Measurements from ENCODE around the gene TMPRSS5.
"Not testable (repeated sequence)": the region's sequence is repeated elsewhere in the genome, so short reads cannot be mapped to it uniquely, and the experiment has no call there.

Gene TMPRSS5

DNA sequence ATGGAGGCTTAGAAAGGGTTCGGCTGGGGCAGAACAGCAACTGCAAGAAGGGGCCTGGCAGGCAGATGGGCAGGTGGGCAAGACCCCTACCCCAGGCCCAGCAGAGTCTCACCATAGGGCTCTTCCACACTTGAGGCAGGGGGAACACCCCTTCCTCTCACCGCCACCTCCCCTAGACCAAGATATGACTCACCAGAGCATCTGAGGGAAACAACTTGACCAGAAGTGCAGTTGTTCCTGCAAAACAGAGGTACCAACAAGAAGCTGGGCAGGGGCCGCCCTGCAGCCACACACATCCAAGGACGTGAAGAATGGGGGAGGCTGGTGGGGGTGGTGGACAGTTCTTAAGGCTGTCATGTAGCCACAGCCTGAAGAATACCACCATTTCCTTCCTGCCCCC, 10.9 kb downstream of the TMPRSS5 start:
- no peak for DNase-seq

GRCh38 chr11:113694390-113694789, 11.7 kb downstream of the TMPRSS5 start:
- no peak for DNase-seq

DNA sequence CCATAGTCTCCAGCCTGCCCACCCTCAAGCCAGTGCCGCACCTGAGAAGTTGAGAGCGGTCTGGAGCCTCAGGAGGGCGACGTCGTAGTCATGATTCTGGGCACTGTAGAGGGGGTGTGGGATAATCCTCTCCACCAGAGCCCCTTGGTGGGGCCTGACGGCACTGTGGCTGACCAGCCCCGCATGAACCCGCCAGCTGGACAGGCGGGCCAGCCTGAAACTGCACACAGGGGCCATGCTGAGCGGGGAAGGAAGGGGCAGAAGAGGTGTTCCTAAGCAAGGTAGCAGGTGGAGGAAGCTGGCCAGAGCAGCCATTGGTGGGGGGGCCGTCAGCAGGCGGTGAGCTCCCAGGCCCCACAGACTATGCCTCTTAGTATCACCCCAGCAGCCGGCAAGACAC, 13.1 kb downstream of the TMPRSS5 start:
- no peak for DNase-seq

GRCh38 chr11:113690619-113691569, 15.2 kb downstream of the TMPRSS5 start:
- no peak for DNase-seq

DNA sequence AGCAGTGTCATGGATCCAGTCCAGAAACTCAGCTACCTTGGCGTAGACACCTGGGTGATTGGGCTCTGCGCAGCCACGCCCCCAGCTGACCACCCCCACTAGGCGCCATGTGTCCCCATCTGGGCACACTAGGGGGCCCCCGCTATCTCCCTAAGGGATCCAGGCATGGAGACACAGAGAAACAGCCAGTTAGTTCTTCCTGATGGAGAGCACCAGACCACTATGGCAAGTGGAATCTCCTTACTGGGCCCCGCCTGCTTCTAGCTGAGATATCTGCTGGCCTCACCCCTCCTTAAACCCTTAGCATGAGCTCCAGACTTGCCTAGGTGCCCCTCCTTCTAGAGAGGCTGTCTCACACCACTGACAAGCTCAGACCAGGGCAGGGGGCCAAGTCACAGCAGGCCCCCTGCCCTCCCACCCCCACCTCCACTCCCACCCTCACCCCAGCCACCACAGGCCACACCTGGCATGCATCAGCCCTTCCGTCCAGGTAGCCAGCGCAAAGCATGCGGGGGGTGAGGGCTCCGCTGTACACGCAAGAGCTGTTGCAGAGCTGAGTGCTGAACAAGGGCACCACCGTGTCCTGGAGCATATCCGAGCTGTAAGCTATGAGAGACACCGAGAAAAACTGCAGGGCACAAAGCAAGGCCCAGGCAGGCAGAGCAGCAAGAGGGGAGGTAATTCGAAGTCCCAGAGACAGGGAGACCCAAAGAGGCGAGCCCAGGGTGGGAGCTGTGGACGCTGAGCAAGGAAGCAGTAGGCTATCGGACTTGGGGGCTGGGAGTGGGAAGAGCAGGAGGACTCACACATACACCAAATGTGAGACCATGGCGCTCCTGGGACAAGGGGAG, 16.1 kb downstream of the TMPRSS5 start:
- DNase-seq, result no peak

DNA sequence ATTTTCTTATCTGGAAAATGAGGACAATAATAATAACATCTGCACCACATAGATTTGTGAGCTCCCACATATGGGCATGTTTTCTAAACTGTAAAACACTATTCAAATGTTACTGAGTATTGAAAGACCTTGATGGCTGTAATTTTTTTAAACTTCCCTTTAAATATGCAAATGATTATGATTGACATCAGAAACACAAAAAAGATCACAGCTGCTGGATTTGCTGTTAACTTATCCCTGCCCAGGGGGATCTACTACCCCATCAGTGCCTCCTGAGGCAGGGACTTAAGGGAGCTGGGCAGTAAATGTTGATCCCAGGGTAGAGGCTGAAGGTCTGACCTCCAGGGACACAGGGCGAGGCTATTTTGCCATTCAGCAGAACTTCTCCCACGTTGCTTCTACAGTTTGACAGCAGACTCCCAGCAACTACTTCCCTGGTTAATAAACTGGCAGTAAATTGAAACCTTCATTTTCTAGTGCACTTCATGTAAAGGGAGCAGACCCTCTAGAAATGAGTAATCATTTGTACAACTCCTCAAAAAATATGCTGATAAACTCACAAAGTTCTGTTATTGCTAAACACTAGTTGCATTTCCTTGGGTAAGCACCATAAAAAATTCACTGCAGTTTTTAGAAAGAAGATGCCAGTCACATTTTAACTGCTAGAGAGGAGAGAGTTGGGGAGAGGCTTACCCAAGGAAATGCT, 20.3 kb downstream of the TMPRSS5 start:
- no peak for DNase-seq

- DNase-seq, result no peak
Measured at GRCh38 chr11:113684496-113684895, 21.6 kb downstream of the TMPRSS5 start.

DNA sequence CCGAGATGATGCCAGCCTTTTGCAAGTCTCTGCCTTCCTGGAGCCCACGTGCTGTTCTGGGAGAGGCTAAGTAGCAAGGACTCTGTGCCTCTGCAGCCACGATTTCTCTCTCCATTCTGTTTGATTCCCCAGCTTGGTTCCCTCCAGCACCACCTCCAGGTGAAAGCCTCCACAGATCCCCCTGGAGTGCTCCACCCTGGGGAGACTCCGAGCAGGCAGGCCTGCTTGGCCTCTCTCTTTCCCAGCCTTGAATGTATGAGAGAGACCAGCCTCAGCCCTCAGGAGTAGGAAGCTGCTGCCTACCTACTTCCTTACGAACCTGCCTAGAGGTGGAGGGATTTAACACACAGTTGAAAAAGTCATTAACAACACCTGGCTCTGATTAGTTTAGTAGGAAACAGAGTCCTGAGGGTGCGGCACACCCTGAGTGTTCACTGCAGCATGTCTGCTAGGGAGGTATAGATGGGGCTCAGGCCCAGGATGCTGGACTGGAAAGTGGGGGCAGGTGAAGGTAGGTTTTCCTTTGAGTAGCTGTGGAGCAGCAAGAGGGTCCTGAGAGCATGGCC, 22.5 kb downstream of the TMPRSS5 start:
- DNase-seq, result no peak

DNA sequence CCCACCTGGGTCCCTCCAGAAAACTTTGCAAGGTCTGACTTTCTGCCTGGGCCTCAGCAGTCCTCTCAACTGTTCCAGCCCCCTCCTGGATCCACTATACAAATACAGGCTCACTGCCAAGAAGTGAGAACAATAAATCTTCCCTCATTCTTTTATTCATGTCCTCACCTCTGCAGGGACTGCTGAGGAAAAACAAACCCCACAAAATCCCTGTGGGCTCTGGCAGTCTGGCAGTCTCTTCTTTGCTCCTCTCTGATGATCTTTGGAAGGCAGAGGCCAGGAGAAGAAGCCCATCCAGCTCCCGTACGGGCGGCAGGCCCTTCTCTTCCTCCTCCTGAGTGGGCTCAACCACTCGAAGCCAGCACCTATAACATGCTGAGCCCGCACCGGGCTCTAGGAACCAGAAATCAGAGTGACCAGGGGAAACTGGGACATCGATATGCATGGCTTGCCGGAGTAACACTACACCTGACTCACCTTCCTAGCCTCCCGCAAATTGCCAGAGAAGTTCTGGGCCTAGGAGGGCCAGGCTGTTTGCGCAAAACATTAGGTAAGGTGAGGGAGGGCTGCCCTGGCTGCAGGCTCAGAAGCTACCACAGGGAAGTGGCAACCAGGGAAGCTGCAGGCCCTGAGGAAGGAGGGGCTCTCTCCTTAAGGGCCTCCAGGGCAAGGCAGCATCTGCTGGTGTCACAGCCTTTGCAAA, 24.2 kb downstream of the TMPRSS5 start:
- peak; percentile 75 for DNase-seq

- no peak for DNase-seq
Measured at GRCh38 chr11:113681282-113681681, 24.8 kb downstream of the TMPRSS5 start.

- DNase-seq, result no peak
Measured at GRCh38 chr11:113677685-113678084, 28.4 kb downstream of the TMPRSS5 start.

- no peak for DNase-seq
Measured at GRCh38 chr11:113675565-113675964, 30.5 kb downstream of the TMPRSS5 start.

GRCh38 chr11:113675003-113675561, 31.0 kb downstream of the TMPRSS5 start:
- no peak for DNase-seq

- no peak for DNase-seq
Measured at GRCh38 chr11:113674397-113674685, 31.8 kb downstream of the TMPRSS5 start.

DNA sequence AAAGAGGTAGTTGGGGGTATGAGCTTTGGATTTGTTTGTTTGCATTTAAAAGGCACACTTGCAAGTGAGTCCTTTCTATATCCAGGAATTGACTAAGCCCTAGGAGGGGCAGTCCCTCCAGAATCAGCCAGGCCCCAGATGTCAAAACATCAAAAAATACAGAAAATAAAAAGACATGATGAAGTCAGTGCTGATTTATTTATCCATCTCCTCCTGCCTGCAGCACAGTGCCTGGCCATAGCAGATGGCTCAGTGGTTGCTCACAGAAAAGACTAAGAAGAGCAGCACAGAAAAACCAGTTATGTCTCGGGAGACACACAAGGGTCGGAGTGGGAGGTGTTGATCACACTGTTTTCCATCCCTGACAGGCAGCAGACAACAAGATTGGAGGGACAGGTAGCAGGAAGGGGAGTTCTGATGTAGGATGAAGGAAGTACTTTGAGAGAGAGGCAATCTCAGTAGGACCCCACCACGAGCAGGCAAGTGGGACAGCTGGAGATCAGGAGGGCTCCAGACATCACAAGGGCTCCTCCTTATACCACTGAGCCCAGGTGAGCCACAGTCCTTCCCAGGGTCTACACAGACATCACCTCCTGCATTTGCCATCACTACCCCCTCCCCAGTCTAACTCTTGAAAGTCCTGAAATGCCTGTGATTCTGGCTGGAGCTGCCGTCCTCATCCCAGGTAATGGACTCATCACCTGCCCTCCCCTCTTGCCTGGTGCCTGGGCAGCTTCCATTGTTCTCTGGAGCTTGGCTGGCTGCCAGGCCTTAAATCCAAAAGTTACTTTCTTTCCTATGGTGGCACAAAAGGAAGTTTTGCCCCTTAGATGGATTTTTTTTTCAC, 32.3 kb downstream of the TMPRSS5 start:
- no peak for DNase-seq

GRCh38 chr11:113671914-113672313, 34.2 kb downstream of the TMPRSS5 start:
- DNase-seq, result not testable (repeated sequence)

GRCh38 chr11:113670831-113671215, 35.3 kb downstream of the TMPRSS5 start:
- DNase-seq, result no peak

GRCh38 chr11:113670149-113670830, 35.8 kb downstream of the TMPRSS5 start:
- DNase-seq, result no peak

GRCh38 chr11:113668255-113668654, 37.9 kb downstream of the TMPRSS5 start:
- DNase-seq, result no peak

DNA sequence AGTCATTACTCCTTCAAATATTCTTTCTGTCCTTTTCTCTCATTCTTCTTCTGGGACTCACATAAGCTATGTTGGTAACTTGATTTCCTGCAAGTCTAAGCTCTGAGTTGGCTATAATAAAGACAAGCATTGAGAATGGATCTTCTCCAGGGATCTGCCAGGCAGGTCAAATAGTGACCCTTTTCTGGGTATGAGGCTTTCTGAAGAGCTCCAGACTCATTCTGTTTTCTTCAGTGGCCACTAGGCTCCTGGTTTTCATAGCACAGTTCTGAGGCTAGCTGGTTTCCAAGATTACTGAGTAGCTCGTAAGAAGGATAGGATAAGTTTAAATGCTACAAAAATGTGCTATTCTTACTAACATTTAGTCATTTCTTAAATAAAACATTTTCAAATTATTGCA, 38.3 kb downstream of the TMPRSS5 start:
- no peak for DNase-seq

DNA sequence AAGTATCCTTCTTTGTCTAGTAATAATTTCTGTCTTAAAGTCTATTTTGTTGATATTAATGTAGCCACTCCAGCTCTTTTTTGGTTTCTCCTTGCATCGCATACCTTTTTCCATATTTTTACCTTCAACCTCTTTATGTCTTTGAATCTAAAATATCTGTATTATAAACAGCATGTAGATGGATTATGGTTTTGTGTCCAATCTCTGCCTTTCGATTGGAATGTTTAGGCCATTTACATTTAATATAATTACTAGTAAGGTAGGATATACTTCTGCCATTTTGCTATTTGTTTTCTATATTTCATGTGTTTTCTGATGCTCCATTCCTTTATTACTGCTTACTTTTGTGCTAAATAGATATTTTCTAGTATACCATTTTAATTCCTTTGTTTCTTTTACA, 39.5 kb downstream of the TMPRSS5 start:
- no peak for DNase-seq
